Measurements from ENCODE around the gene TM9SF2.

DNA sequence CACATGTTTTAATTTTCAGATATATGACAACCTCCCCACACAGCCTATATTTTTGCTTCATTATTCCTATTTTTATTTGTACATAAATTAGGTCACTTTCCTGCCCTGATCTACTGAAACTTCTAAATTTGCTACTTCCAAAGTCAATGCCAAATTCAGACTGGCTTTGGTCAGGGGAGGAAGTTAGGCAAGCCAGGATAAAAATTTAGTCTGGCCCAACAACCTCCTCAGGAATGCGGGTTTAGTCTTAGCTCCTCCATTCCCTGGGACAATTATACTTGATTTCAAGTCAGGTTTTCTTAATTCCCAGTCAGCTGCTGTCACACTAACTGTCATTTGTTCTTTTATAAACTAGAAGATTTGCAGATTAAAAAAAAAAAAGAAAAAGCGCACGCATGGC, 84.3 kb downstream of the TM9SF2 start:
- TF ChIP-seq HDGF (IDR thresholded peaks at IDR 0.05; ENCODE audit: borderline replicate concordance) = no peak
- no peak for TF ChIP-seq FOXA1 (IDR thresholded peaks at IDR 0.05)
- no peak for TF ChIP-seq BHLHE40 (IDR thresholded peaks at IDR 0.05; ENCODE audit: borderline replicate concordance)
- TF ChIP-seq SP1 (IDR thresholded peaks at IDR 0.05) = no peak
- TF ChIP-seq LEF1 (IDR thresholded peaks at IDR 0.05; ENCODE audit: borderline replicate concordance) = no peak
- TF ChIP-seq SUZ12 (IDR thresholded peaks at IDR 0.05) = no peak
- no peak for TF ChIP-seq ELF4 (IDR thresholded peaks at IDR 0.05)
- TF ChIP-seq, protein P1, sequence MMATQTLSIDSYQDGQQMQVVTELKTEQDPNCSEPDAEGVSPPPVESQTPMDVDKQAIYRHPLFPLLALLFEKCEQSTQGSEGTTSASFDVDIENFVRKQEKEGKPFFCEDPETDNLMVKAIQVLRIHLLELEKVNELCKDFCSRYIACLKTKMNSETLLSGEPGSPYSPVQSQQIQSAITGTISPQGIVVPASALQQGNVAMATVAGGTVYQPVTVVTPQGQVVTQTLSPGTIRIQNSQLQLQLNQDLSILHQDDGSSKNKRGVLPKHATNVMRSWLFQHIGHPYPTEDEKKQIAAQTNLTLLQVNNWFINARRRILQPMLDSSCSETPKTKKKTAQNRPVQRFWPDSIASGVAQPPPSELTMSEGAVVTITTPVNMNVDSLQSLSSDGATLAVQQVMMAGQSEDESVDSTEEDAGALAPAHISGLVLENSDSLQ (IDR thresholded peaks at IDR 0.05) = no peak
- no peak for TF ChIP-seq NFRKB (IDR thresholded peaks at IDR 0.05)
- TF ChIP-seq ARNT (IDR thresholded peaks at IDR 0.05) = no peak
- TF ChIP-seq CTBP1 (IDR thresholded peaks at IDR 0.05; ENCODE audit: borderline replicate concordance) = no peak
- no peak for TF ChIP-seq ZNF384 (IDR thresholded peaks at IDR 0.05)
- TF ChIP-seq TARDBP (IDR thresholded peaks at IDR 0.05) = no peak
- no peak for TF ChIP-seq FOXM1 (IDR thresholded peaks at IDR 0.05; ENCODE audit: borderline replicate concordance)

Data from HEK293T (cell line).